GM19372 (cell line): ENCODE results near the gene MT4.
A peak's percentile ranks its signal among the peaks of the same experiment; 100 is the strongest.

Experiments
- ATAC-seq: cut with Tn5 transposase; IDR thresholded peaks from one replicate; pipeline ENCODE4 v1.9.1; 2021; ENCODE audit warnings: mild to moderate bottlenecking, low read depth, moderate library complexity; ENCODE audit not compliant: unreplicated experiment

MT4 gene

GRCh38 chr16:56600398-56600999 lies 35.6 kb downstream of the MT4 start:
- no peak for ATAC-seq

GRCh38 chr16:56601325-56601724 lies 36.5 kb downstream of the MT4 start:
- no peak for ATAC-seq

- no peak for ATAC-seq
These were observed 38.7 kb downstream of the MT4 start for GRCh38 chr16:56603589-56603988.

GRCh38 chr16:56604966-56605365 lies 40.1 kb downstream of the MT4 start:
- ATAC-seq, result no peak

- no peak for ATAC-seq
These were observed 40.6 kb downstream of the MT4 start for GRCh38 chr16:56605475-56605874.

GRCh38 chr16:56606071-56606475 lies 41.2 kb downstream of the MT4 start:
- no peak for ATAC-seq

GRCh38 chr16:56606476-56607108 lies 41.7 kb downstream of the MT4 start:
- ATAC-seq, result no peak

GRCh38 chr16:56607109-56607618 lies 42.3 kb downstream of the MT4 start:
- ATAC-seq, result no peak

- ATAC-seq, result no peak
These were observed 42.8 kb downstream of the MT4 start for GRCh38 chr16:56607675-56608042.

GRCh38 chr16:56608043-56608875 lies 43.4 kb downstream of the MT4 start, which contains the start of gene MT2A:
MT2A (plus strand) TSS chr16:56608584; CDS start chr16:56608656, 72 bp downstream.
- ATAC-seq, result peak; percentile 82

GRCh38 chr16:56608876-56609462 lies 44.1 kb downstream of the MT4 start:
- no peak for ATAC-seq

- ATAC-seq, result peak; percentile 39
These were observed 44.6 kb downstream of the MT4 start for GRCh38 chr16:56609463-56609921.

GRCh38 chr16:56610017-56610608 lies 45.2 kb downstream of the MT4 start:
- no peak for ATAC-seq

- ATAC-seq, result no peak
These were observed 45.8 kb downstream of the MT4 start for GRCh38 chr16:56610609-56611111.

- ATAC-seq, result no peak
These were observed 46.5 kb downstream of the MT4 start for GRCh38 chr16:56611281-56611833.

GRCh38 chr16:56613706-56614105 lies 48.8 kb downstream of the MT4 start:
- ATAC-seq, result no peak

- ATAC-seq, result no peak
These were observed 49.7 kb downstream of the MT4 start for GRCh38 chr16:56614549-56614991.

- no peak for ATAC-seq
These were observed 50.5 kb downstream of the MT4 start for GRCh38 chr16:56615353-56615752.

- ATAC-seq, result no peak
These were observed 51.8 kb downstream of the MT4 start for GRCh38 chr16:56616608-56617211.
